ELF-1 (cell line): ENCODE data around the gene ASTE1.
"Not testable (repeated sequence)": the region's sequence is repeated elsewhere in the genome, so short reads cannot be mapped to it uniquely, and the experiment has no call there.

Experiments
- DNase-seq: peaks from one replicate; pipeline ENCODE4 v3.0.0-alpha.2; 2016; ENCODE audit warnings: low read depth, low spot score

The ASTE1 gene

GRCh38 chr3:131009698-131010097, 16.9 kb downstream of the ASTE1 start:
- DNase-seq: no peak

GRCh38 chr3:131008326-131008725, 18.3 kb downstream of the ASTE1 start:
- no peak for DNase-seq

- no peak for DNase-seq
These were observed 18.8 kb downstream of the ASTE1 start for GRCh38 chr3:131007782-131008181.

GRCh38 chr3:131007256-131007655, 19.4 kb downstream of the ASTE1 start:
- DNase-seq: no peak

- DNase-seq: no peak
These were observed 22.0 kb downstream of the ASTE1 start for GRCh38 chr3:131004603-131005002.

- no peak for DNase-seq
These were observed 25.6 kb downstream of the ASTE1 start for GRCh38 chr3:131001071-131001470.

- no peak for DNase-seq
These were observed 29.3 kb downstream of the ASTE1 start for GRCh38 chr3:130997289-130997688.

GRCh38 chr3:130992344-130992743, 34.3 kb downstream of the ASTE1 start:
- no peak for DNase-seq

GRCh38 chr3:130991126-130991525, 35.5 kb downstream of the ASTE1 start:
- DNase-seq: no peak

GRCh38 chr3:130990282-130990681, 36.3 kb downstream of the ASTE1 start:
- no peak for DNase-seq

GRCh38 chr3:130981469-130981868, 45.2 kb downstream of the ASTE1 start:
- no peak for DNase-seq

- no peak for DNase-seq
These were observed 47.5 kb downstream of the ASTE1 start for GRCh38 chr3:130979117-130979516.

GRCh38 chr3:130976706-130977105, 49.9 kb downstream of the ASTE1 start:
- DNase-seq: no peak

GRCh38 chr3:130975251-130975650, 51.4 kb downstream of the ASTE1 start:
- no peak for DNase-seq

GRCh38 chr3:130974201-130974600, 52.4 kb downstream of the ASTE1 start:
- no peak for DNase-seq

GRCh38 chr3:130973406-130973805, 53.2 kb downstream of the ASTE1 start:
- DNase-seq: no peak

GRCh38 chr3:130972592-130972991, 54.0 kb downstream of the ASTE1 start:
- DNase-seq: not testable (repeated sequence)

GRCh38 chr3:130971208-130971607, 55.4 kb downstream of the ASTE1 start:
- no peak for DNase-seq

- no peak for DNase-seq
These were observed 57.0 kb downstream of the ASTE1 start for GRCh38 chr3:130969621-130970020.

GRCh38 chr3:130968221-130968620, 58.4 kb downstream of the ASTE1 start:
- no peak for DNase-seq

- no peak for DNase-seq
These were observed 59.3 kb downstream of the ASTE1 start for GRCh38 chr3:130967281-130967680.

- no peak for DNase-seq
These were observed 62.7 kb downstream of the ASTE1 start for GRCh38 chr3:130963878-130964277.
